Rectal smooth muscle tissue (tissue), 1 donor: ENCODE data around the gene FNTB.
A peak's percentile ranks its signal among the peaks of the same experiment; 100 is the strongest.

Experiments used
- H3K27ac ChIP-seq: one replicate; pipeline ENCODE4 v1.7.0; 2013; ENCODE audit warnings: low read depth, low read length, inconsistent platforms
- H3K27me3 ChIP-seq: one replicate; pipeline ENCODE4 v1.7.0; 2013; ENCODE audit warnings: low read length; ENCODE audit not compliant: control insufficient read depth, insufficient read depth
- H3K36me3 ChIP-seq: one replicate; pipeline ENCODE4 v1.7.0; 2013; ENCODE audit warnings: low read length; ENCODE audit not compliant: control insufficient read depth, insufficient read depth
- H3K4me1 ChIP-seq: one replicate; pipeline ENCODE4 v1.7.0; 2013; ENCODE audit warnings: low read length; ENCODE audit not compliant: control insufficient read depth, insufficient read depth
- H3K4me3 ChIP-seq: one replicate; pipeline ENCODE4 v1.7.0; 2013; ENCODE audit warnings: low read length
- H3K9ac ChIP-seq: one replicate; pipeline ENCODE4 v1.7.0; 2013; ENCODE audit warnings: low read length

Gene FNTB

DNA sequence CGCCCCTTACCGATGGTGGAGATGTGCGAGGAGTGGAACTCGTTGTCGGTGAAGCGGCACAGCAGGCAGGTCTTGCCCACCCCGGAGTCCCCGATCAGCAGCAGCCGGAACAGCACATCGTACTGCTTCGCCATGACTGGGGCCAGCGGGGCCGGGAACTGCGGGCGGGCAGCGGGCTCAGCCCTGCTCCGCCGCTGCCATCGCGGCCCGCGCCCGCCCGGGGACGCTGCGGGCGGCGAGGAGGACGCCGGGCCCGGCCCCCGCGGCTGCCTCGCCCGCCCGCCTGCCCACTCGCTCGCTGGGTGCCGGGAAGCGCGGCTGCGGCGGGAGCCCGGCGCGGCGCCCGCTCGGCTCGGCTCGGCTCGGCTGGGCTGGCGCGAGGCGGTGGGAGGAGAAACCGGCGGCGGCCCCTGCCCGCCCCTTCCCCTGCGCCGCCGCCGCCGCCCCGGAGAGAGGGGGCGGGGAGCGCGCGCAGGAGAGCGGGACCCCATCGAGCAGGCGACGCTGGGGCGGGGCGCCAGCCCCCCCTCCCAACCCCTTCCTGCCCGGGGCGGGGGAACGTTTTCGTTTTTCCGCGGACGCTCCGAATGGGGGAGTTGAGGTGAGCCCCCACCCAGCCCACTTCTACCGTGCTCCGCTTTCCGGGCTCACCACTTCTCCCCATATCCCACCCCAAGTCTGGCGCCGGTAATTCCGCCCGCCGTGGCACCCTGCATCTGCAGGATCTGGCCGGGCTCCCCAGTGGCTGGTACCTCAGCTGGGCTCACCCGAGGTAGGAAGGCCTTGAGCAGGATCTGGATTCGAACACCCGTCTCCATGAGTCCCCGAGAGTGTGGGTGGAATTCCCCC lies 14.5 kb upstream of the FNTB start, which contains the start of gene RAB15:
TSS of gene RAB15 (minus strand) at position 394 of the 849 bp plus-strand sequence. CDS start at position 134, 260 bp downstream.
- Histone ChIP-seq H3K36me3 (no peaks in the 10 kb centered on the region), H3K4me3 (peak within 1 kb of the TSS; percentile 71), H3K27me3 (no peaks in the 10 kb centered on the region), H3K4me1 (no peaks in the 10 kb centered on the region), H3K9ac (peak within 1 kb of the TSS; percentile 40), H3K27ac (no peak within 1 kb of the TSS)

- Histone ChIP-seq H3K27ac (no peak overlapping the region), H3K9ac (no peak overlapping the region), H3K27me3 (no peaks in the 10 kb centered on the region), H3K4me1 (no peaks in the 10 kb centered on the region), H3K4me3 (no peak overlapping the region), H3K36me3 (no peaks in the 10 kb centered on the region)
These were observed 13.7 kb upstream of the FNTB start for GRCh38 chr14:64973026-64973442.

- no peak overlapping the region for H3K9ac ChIP-seq
- no peak overlapping the region for H3K4me3 ChIP-seq
- H3K27me3 ChIP-seq, result no peaks in the 10 kb centered on the region
- H3K4me1 ChIP-seq, result no peaks in the 10 kb centered on the region
- no peak overlapping the region for H3K27ac ChIP-seq
- H3K36me3 ChIP-seq, result no peaks in the 10 kb centered on the region
These were observed 12.9 kb upstream of the FNTB start for GRCh38 chr14:64973826-64974225.

DNA sequence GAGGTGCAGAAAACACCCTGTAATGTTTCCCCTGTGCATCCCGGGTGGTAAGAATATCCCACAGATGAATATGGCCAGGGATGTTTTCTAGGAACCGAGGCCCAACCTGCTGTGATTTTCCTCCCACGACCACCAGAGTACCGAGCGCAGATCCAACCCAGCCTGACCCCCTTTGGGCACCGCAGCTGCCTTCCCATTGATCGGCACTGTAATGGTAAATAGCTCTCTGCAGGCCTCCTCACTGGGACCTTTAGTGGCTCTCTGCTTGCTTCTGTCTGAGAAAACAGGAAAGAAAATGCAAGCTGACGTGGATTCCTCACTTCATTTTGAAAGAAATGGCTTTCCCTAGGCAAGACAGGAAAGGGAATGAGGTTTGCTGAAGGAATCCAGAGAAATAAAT lies 12.1 kb upstream of the FNTB start:
- Histone ChIP-seq H3K36me3 (no peaks in the 10 kb centered on the region), H3K9ac (no peak overlapping the region), H3K27ac (no peak overlapping the region), H3K27me3 (no peaks in the 10 kb centered on the region), H3K4me1 (no peaks in the 10 kb centered on the region), H3K4me3 (no peak overlapping the region)

DNA sequence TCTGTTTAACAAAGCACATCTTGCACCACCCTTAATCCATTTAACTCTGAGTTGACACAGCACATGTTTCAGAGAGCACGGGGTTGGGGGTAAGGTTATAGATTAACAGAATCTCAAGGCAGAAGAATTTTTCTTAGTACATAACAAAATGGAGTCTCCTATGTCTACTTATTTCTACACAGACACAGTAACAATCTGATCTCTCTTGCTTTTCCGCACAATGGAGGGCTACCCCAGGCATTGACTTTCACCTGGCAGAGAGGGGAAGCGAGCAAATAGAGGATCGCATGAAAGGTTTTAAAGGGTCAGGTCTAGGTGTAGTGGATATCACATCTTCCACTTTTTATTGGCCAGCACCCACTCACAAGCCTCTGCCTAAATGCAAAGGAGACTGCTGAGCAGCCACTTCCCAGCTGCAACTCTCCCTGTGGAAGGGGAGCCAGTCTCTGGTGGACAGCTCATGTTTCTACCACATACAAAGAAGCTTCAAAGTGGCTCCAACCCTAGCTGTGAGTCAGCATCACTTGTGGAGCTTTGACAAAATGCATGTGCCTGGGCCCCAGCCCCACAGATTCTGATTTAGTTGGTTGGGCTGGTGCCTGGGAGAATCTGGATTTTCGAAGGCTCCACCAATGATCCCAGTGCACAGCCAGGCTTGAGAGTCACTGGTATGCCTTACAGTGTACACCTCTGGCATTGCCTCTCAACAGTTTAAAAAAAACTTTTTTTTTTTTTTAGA lies 7.2 kb upstream of the FNTB start:
- Histone ChIP-seq H3K4me1 (no peaks in the 10 kb centered on the region), H3K36me3 (no peaks in the 10 kb centered on the region), H3K27me3 (no peaks in the 10 kb centered on the region), H3K9ac (no peak overlapping the region), H3K4me3 (no peak overlapping the region), H3K27ac (no peak overlapping the region)

- Histone ChIP-seq H3K27ac (no peak overlapping the region), H3K4me1 (peaks cover 5% of the 10 kb centered on the region), H3K36me3 (no peaks in the 10 kb centered on the region), H3K27me3 (no peaks in the 10 kb centered on the region), H3K4me3 (no peak overlapping the region), H3K9ac (no peak overlapping the region)
These were observed 3.0 kb upstream of the FNTB start for GRCh38 chr14:64983439-64984310.

DNA sequence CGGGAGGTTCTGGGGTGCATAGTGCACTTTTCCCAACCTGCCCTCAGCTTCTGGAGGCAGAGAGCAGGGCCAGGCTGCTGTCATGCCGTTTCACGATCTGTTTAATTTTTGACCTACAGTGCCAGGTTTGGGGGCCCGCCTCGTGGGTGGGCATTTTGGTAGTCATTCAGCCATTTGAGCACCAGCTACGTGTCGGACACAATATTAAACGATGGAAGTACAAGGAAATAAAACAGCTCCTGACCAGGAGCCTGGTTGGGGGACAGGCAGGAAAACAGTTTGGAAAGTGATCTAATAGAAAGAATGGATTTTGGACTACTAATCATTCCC lies 708 bp downstream of the FNTB start:
- peak overlapping the region; percentile 59 for H3K9ac ChIP-seq
- H3K27ac ChIP-seq, result peak overlapping the region; percentile 83
- peaks cover 5% of the 10 kb centered on the region for H3K4me1 ChIP-seq

DNA sequence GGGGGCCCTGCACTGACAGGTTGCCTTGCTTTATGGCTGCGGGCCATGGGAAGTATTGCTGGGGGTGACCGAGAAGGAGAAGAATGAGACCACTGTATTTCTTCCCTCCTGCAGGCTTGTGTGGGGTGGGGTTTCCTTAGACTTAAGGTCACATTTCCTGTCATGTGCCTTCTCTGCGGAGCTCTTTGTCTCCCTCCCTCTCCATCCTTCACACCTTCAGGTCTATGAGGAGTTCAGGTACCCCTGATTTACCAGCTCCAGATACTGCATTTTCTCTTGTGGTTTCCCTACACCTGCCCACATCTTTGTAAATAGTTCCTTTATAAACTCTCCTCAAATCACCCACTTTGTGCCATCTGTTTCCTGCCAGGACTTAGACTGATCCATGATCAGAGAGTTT lies 3.6 kb downstream of the FNTB start:
- H3K27ac ChIP-seq, result no peak overlapping the region
- H3K9ac ChIP-seq, result no peak overlapping the region
- peaks cover 5% of the 10 kb centered on the region for H3K4me1 ChIP-seq

More for the DNA sequence above, 708 bp downstream of the FNTB start:
- Histone ChIP-seq H3K36me3 (no peaks in the 10 kb centered on the region), H3K27me3 (no peaks in the 10 kb centered on the region), H3K4me3 (peak overlapping the region; percentile 95)

DNA sequence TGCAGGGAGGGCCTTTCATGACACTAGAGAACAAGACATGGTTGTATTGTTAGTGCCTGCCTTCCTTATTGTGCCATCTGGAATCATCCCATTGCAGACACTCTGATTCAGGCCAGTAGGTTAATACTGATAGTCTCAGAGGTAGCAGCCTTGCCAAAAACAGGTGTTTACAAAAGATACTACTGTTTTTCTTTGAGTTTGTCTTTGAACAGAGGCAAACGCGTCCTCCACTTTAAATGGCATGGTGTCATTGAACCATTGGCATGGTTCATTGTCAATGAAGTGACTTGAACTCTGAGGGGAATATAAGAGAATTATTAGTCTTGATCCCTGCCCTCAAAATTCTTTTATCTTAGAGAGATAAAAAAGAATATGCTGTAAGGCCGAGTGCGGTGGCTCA lies 4.2 kb downstream of the FNTB start:
- Histone ChIP-seq H3K36me3 (no peaks in the 10 kb centered on the region), H3K9ac (no peak overlapping the region), H3K4me3 (no peak overlapping the region), H3K27me3 (no peaks in the 10 kb centered on the region), H3K27ac (no peak overlapping the region), H3K4me1 (peaks cover 5% of the 10 kb centered on the region)

More for the DNA sequence above, 3.6 kb downstream of the FNTB start:
- H3K27me3 ChIP-seq, result no peaks in the 10 kb centered on the region
- H3K4me3 ChIP-seq, result no peak overlapping the region
- no peaks in the 10 kb centered on the region for H3K36me3 ChIP-seq

DNA sequence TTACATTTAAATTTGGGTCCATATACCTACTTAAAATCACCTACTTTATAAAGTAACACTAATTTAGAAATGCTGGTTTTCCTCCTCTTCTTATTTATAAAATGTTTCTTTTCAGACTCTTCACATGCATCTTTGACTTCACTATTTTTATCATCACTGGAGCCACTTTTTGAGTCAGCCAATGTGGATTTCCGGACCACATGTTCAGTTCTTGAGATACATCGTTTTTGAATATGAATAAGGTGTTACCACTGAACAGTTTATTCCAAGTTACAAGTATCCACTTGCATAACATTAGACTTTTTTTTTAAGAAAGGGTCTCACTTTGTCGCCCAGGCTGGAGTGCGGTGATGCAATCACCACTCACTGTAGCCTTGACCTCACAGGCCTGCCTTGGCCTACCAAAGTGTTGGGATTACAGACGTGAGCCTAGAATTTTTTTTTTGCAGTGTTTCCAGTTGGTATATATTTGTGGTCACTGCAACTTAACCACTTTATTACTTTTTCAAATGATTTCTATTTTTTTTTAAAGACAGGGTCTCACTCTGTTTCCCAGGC lies 5.7 kb downstream of the FNTB start:
- Histone ChIP-seq H3K9ac (no peak overlapping the region), H3K4me3 (no peak overlapping the region), H3K36me3 (no peaks in the 10 kb centered on the region), H3K4me1 (peaks cover 5% of the 10 kb centered on the region), H3K27me3 (no peaks in the 10 kb centered on the region), H3K27ac (no peak overlapping the region)

GRCh38 chr14:64993266-64993930 lies 6.7 kb downstream of the FNTB start:
- H3K4me3 ChIP-seq, result no peak overlapping the region
- no peaks in the 10 kb centered on the region for H3K27me3 ChIP-seq
- H3K9ac ChIP-seq, result no peak overlapping the region
- no peaks in the 10 kb centered on the region for H3K36me3 ChIP-seq
- H3K27ac ChIP-seq, result no peak overlapping the region
- no peaks in the 10 kb centered on the region for H3K4me1 ChIP-seq
